ENCODE data around the gene FBXL13. TPM values are rescaled to one million over a fixed set of nuclear protein-coding genes. Genes with fewer than 3 reads are reported as not detected.

The FBXL13 gene
- total and polyA plus RNA-seq, 2 experiments from 2014 or later = 2.1 to 2.2 TPM

- H3K27ac ChIP-seq = no peak overlapping the region
- H3K27me3 ChIP-seq = no peaks in the 10 kb centered on the region
- DNase-seq (ENCODE audit: low read depth in 1 of 2, low spot score in 1 of 2) = no peak
- TF ChIP-seq, protein P1, sequence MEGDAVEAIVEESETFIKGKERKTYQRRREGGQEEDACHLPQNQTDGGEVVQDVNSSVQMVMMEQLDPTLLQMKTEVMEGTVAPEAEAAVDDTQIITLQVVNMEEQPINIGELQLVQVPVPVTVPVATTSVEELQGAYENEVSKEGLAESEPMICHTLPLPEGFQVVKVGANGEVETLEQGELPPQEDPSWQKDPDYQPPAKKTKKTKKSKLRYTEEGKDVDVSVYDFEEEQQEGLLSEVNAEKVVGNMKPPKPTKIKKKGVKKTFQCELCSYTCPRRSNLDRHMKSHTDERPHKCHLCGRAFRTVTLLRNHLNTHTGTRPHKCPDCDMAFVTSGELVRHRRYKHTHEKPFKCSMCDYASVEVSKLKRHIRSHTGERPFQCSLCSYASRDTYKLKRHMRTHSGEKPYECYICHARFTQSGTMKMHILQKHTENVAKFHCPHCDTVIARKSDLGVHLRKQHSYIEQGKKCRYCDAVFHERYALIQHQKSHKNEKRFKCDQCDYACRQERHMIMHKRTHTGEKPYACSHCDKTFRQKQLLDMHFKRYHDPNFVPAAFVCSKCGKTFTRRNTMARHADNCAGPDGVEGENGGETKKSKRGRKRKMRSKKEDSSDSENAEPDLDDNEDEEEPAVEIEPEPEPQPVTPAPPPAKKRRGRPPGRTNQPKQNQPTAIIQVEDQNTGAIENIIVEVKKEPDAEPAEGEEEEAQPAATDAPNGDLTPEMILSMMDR (IDR thresholded peaks at IDR 0.05; ENCODE audit: low read depth, low read length) = no peak
- no peaks in the 10 kb centered on the region for H3K36me3 ChIP-seq
- H3K4me3 ChIP-seq = no peak overlapping the region
- H3K9me3 ChIP-seq (ENCODE audit: low read depth) = no peaks in the 10 kb centered on the region
- H3K4me1 ChIP-seq (ENCODE audit: low read depth) = no peaks in the 10 kb centered on the region
Observed at GRCh38 chr7:102918845-102919244, 155.8 kb downstream of the FBXL13 start.

DNA sequence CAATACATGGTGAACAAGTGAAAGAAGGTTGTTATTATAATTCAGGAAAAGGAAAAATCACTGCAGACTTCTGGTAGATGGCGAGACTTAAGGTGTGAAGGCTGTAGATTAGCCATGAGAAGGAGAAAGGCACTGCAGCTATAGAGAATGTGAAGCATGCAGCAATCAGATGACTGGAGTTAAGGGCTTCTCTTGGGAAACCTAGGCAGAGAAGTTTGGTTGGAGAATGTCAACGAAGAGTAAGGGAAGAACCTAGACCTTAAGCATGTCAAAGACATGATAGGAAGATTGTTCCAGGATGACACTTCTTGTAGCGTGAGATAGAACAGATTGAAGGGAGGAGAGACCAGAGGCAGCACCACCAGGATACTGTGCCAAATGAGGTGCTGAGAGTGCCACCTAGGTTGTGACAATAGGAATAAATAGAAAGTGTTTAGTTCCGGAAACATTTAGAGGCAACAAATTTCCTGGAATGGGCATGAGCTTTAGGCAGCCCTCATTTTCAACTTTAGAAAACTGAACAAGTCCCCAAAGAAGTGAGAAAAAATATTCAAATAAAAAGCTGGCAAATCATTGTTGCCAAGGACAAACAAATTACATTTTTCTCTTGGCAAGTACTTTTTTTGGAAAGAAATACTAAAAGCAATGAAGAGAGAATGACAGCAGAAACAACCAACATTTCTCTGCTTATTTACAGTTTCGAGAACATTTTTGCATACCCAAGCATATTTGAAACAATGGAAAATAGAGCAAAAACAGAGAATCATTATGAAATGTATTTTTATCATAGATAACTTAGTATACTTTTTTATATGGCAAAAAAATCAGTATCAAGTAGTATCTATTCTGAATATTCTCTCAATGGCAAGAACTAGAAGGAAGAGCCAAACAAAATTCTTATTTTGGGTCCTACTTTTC is 156.9 kb downstream of the FBXL13 start:
- TF ChIP-seq, protein P1 (IDR thresholded peaks at IDR 0.05; ENCODE audit: low read depth, low read length) = no peak
- Histone ChIP-seq H3K9me3 (ENCODE audit: low read depth) (no peaks in the 10 kb centered on the region), H3K27me3 (no peaks in the 10 kb centered on the region), H3K36me3 (no peaks in the 10 kb centered on the region), H3K4me1 (ENCODE audit: low read depth) (no peaks in the 10 kb centered on the region), H3K4me3 (no peak overlapping the region), H3K27ac (no peak overlapping the region)
- peak; percentile 29 to 34 for DNase-seq (ENCODE audit: low read depth in 1 of 2, low spot score in 1 of 2)

DNA sequence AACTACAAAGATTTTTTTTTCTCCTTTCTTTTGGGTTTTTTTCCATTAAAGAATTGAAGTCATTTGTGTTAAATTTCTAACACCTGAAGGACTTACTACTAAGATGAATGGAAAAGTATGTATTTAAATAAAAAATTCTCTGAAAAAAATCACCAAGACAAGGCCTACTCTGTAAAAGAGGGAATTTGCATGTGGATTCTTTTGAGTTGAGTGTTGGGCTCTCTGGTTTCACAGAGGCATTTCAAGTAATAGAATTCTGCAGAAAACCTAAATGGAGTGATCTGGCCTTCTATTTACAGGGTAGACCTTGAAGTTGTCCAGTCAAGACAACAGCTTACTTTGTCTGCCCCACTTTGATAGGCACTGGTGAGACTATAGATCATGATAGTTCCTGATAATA is 157.7 kb downstream of the FBXL13 start:
- no peak overlapping the region for H3K4me3 ChIP-seq
- TF ChIP-seq, protein P1 (IDR thresholded peaks at IDR 0.05; ENCODE audit: low read depth, low read length) = no peak
- H3K27ac ChIP-seq = no peak overlapping the region
- DNase-seq (ENCODE audit: low read depth in 1 of 2, low spot score in 1 of 2) = no peak
- H3K9me3 ChIP-seq (ENCODE audit: low read depth) = no peaks in the 10 kb centered on the region
- H3K36me3 ChIP-seq = no peaks in the 10 kb centered on the region
- no peaks in the 10 kb centered on the region for H3K27me3 ChIP-seq
- no peaks in the 10 kb centered on the region for H3K4me1 ChIP-seq (ENCODE audit: low read depth)

GRCh38 chr7:102916426-102916825 is 158.2 kb downstream of the FBXL13 start:
- Histone ChIP-seq H3K27me3 (no peaks in the 10 kb centered on the region), H3K27ac (no peak overlapping the region), H3K36me3 (no peaks in the 10 kb centered on the region), H3K4me3 (no peak overlapping the region), H3K9me3 (ENCODE audit: low read depth) (no peaks in the 10 kb centered on the region), H3K4me1 (ENCODE audit: low read depth) (no peaks in the 10 kb centered on the region)
- TF ChIP-seq, protein P1 (IDR thresholded peaks at IDR 0.05; ENCODE audit: low read depth, low read length) = no peak
- peak in 1 of 2 donors; percentile 70 for DNase-seq (ENCODE audit: low read depth in 1 of 2, low spot score in 1 of 2)

DNA sequence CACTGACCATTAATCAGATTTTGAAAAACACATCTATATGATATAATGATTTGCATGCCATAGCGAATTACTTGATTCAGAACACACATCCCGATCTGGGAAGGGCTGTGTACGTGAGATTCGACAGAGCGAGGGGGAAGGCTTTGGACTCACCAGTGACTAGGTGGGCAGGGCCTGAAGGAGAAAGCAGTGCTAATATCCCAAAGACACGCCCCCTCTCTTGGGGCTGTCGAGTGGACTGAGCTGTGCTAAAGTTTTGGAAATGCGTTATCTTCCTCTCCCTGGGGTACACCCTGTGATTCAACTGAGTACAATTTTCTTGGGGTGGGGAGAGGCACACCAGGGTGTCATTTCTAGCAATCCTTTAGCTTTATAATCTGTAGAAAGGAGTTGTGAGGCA is 160.0 kb downstream of the FBXL13 start:
- no peak overlapping the region for H3K27ac ChIP-seq
- TF ChIP-seq, protein P1 (IDR thresholded peaks at IDR 0.05; ENCODE audit: low read depth, low read length) = no peak
- peak; percentile 20 to 95 for DNase-seq (ENCODE audit: low read depth in 1 of 2, low spot score in 1 of 2)
- no peak overlapping the region for H3K4me3 ChIP-seq
- H3K27me3 ChIP-seq = no peaks in the 10 kb centered on the region
- no peaks in the 10 kb centered on the region for H3K36me3 ChIP-seq
- H3K9me3 ChIP-seq (ENCODE audit: low read depth) = no peaks in the 10 kb centered on the region
- no peaks in the 10 kb centered on the region for H3K4me1 ChIP-seq (ENCODE audit: low read depth)
